ENCODE measurements around the gene MCIDAS.
A peak's percentile ranks its signal among the peaks of the same experiment; 100 is the strongest.

The MCIDAS gene

GRCh38 chr5:55227664-55228430 is 732 bp upstream of the MCIDAS start:
- no peak for TF ChIP-seq CTCF (IDR thresholded peaks at IDR 0.05; ENCODE audit: insufficient read depth, low read depth, low read length, missing control alignments)
- H3K4me3 ChIP-seq (ENCODE audit: low read depth, low read length), result peak overlapping the region; percentile 22; the same call in 1 of the 2 replicates
- DNase-seq (ENCODE audit: low read depth), result no peak

GRCh38 chr5:55226027-55226933 is 835 bp downstream of the MCIDAS start:
- H3K4me3 ChIP-seq (ENCODE audit: low read depth, low read length), result peak overlapping the region; percentile 22
- peak; percentile 82 for TF ChIP-seq CTCF (IDR thresholded peaks at IDR 0.05; ENCODE audit: insufficient read depth, low read depth, low read length, missing control alignments)
- peak; percentile 75 for DNase-seq (ENCODE audit: low read depth)

GRCh38 chr5:55225346-55225745 is 1.8 kb downstream of the MCIDAS start:
- no peak overlapping the region for H3K4me3 ChIP-seq (ENCODE audit: low read depth, low read length)
- DNase-seq (ENCODE audit: low read depth), result no peak
- no peak for TF ChIP-seq CTCF (IDR thresholded peaks at IDR 0.05; ENCODE audit: insufficient read depth, low read depth, low read length, missing control alignments)

GRCh38 chr5:55223812-55224240 is 3.3 kb downstream of the MCIDAS start:
- H3K4me3 ChIP-seq (ENCODE audit: low read depth, low read length), result no peak overlapping the region
- TF ChIP-seq CTCF (IDR thresholded peaks at IDR 0.05; ENCODE audit: insufficient read depth, low read depth, low read length, missing control alignments), result no peak
- no peak for DNase-seq (ENCODE audit: low read depth)

GRCh38 chr5:55222985-55223811 is 3.9 kb downstream of the MCIDAS start:
- no peak overlapping the region for H3K4me3 ChIP-seq (ENCODE audit: low read depth, low read length)
- no peak for DNase-seq (ENCODE audit: low read depth)
- TF ChIP-seq CTCF (IDR thresholded peaks at IDR 0.05; ENCODE audit: insufficient read depth, low read depth, low read length, missing control alignments), result no peak
